Nephron progenitor cell (in vitro differentiated cells): Measurements from ENCODE around the gene SCAANT1.

ENCODE experiments used
- DNase-seq: peaks from one replicate; pipeline ENCODE4 v3.0.0; 2021
- H3K27ac Mint-ChIP-seq: 2 replicates; pipeline ENCODE4 v1.8.0; 2021; ENCODE audit warnings: mild to moderate bottlenecking, moderate library complexity, mixed read lengths
- H3K27me3 Mint-ChIP-seq: 2 replicates; pipeline ENCODE4 v1.8.0; 2021; ENCODE audit warnings: mild to moderate bottlenecking, low read depth, mixed read lengths; ENCODE audit not compliant: poor library complexity
- H3K36me3 Mint-ChIP-seq: 2 replicates; pipeline ENCODE4 v1.8.0; 2021; ENCODE audit warnings: low read depth, mixed read lengths
- H3K4me1 Mint-ChIP-seq: 2 replicates; pipeline ENCODE4 v1.8.0; 2021; ENCODE audit warnings: mixed read lengths
- H3K4me3 Mint-ChIP-seq: 2 replicates; pipeline ENCODE4 v1.8.0; 2021; ENCODE audit warnings: mild to moderate bottlenecking, moderate library complexity, mixed read lengths
- H3K9me3 Mint-ChIP-seq: 2 replicates; pipeline ENCODE4 v1.8.0; 2021; ENCODE audit warnings: mild to moderate bottlenecking, moderate library complexity, mixed read lengths
- CTCF ChIP-seq: fragments of 200-600 bp; sonication (generic); IDR thresholded peaks from 2 replicates; pipeline ENCODE4 v1.5.0; 2021; ENCODE audit warnings: antibody characterized with exemption

The SCAANT1 gene

GRCh38 chr3:63891518-63891917 lies 20.7 kb downstream of the SCAANT1 start:
- Mint-ChIP-seq H3K27me3 (no peaks in the 10 kb centered on the region), H3K4me1 (peaks cover 19% of the 10 kb centered on the region), H3K9me3 (no peaks in the 10 kb centered on the region), H3K27ac (peak overlapping the region; percentile 66), H3K4me3 (no peak overlapping the region), H3K36me3 (peaks cover 5% of the 10 kb centered on the region)
- no peak for DNase-seq
- TF ChIP-seq CTCF: no peak

- H3K9me3 Mint-ChIP-seq: no peaks in the 10 kb centered on the region
- H3K4me3 Mint-ChIP-seq: no peak overlapping the region
- no peak for TF ChIP-seq CTCF
- peaks cover 5% of the 10 kb centered on the region for H3K36me3 Mint-ChIP-seq
- no peak for DNase-seq
- peaks cover 15% of the 10 kb centered on the region for H3K4me1 Mint-ChIP-seq
- H3K27me3 Mint-ChIP-seq: no peaks in the 10 kb centered on the region
- peak overlapping the region; percentile 31 for H3K27ac Mint-ChIP-seq
Measured at GRCh38 chr3:63886858-63887257, 25.3 kb downstream of the SCAANT1 start.

GRCh38 chr3:63880653-63881052 lies 31.5 kb downstream of the SCAANT1 start:
- Mint-ChIP-seq H3K36me3 (no peaks in the 10 kb centered on the region), H3K27ac (peak overlapping the region; percentile 14), H3K4me3 (no peak overlapping the region), H3K4me1 (peaks cover 44% of the 10 kb centered on the region), H3K27me3 (no peaks in the 10 kb centered on the region), H3K9me3 (no peaks in the 10 kb centered on the region)
- TF ChIP-seq CTCF: no peak
- DNase-seq: no peak

GRCh38 chr3:63878394-63879060 lies 33.7 kb downstream of the SCAANT1 start:
- DNase-seq: no peak
- no peak overlapping the region for H3K4me3 Mint-ChIP-seq
- H3K4me1 Mint-ChIP-seq: peaks cover 47% of the 10 kb centered on the region
- peaks cover 6% of the 10 kb centered on the region for H3K36me3 Mint-ChIP-seq
- H3K27ac Mint-ChIP-seq: peak overlapping the region; percentile 22
- no peak for TF ChIP-seq CTCF
- H3K9me3 Mint-ChIP-seq: no peaks in the 10 kb centered on the region
- H3K27me3 Mint-ChIP-seq: no peaks in the 10 kb centered on the region

- no peak for DNase-seq
- Mint-ChIP-seq H3K4me3 (no peak overlapping the region), H3K36me3 (peaks cover 7% of the 10 kb centered on the region), H3K27ac (peak overlapping the region; percentile 22), H3K27me3 (no peaks in the 10 kb centered on the region), H3K9me3 (no peaks in the 10 kb centered on the region), H3K4me1 (peaks cover 44% of the 10 kb centered on the region)
- no peak for TF ChIP-seq CTCF
Measured at GRCh38 chr3:63877737-63878393, 34.3 kb downstream of the SCAANT1 start.

GRCh38 chr3:63876260-63876659 lies 35.9 kb downstream of the SCAANT1 start:
- Mint-ChIP-seq H3K9me3 (no peaks in the 10 kb centered on the region), H3K27ac (no peak overlapping the region), H3K4me1 (peaks cover 59% of the 10 kb centered on the region), H3K4me3 (no peak overlapping the region), H3K27me3 (no peaks in the 10 kb centered on the region), H3K36me3 (peaks cover 12% of the 10 kb centered on the region)
- DNase-seq: no peak
- TF ChIP-seq CTCF: no peak
